ENCODE measurements around the gene SIK3.
A peak's percentile ranks its signal among the peaks of the same experiment; 100 is the strongest.

The SIK3 gene

DNA sequence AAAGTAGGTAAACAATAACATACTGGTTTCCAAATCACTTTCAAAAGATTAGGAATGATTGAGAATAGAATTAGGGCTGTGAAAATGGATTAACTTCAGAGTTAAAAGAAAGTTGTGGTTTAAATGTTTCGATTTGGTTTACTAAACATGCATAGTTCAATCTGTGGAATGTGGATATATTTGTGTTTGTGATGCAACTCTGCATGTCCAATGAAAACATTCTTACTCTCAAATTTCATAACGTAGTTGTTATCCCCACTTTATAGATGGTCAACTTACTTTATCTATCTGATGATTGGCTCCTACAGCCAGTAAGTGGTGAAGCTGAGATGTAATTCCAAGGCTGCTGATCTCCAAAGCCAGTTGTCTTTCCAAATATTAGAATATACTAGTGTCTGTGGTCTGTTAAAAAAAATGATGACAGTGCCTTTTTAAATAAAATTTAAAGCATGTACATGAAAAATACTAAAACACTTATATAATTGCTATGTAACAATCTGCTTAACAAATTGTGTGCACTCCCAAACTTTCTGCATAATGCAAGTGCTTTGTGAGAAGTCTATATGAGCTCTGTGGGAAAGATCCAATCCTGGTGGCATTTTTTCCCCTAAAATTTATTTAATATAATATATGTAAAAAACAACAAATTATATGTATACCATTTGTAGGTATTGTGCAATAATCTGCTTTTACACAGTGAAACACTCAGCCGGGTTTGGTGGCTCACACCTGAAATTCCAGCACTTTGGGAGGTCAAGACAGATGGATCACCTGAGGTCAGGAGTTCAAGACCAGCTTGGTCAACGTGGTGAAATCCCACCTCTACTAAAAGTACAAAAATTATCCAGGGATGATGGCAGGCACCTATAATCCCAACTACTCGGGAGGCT lies 9.7 kb upstream of the SIK3 start:
- no peak for DNase-seq

DNA sequence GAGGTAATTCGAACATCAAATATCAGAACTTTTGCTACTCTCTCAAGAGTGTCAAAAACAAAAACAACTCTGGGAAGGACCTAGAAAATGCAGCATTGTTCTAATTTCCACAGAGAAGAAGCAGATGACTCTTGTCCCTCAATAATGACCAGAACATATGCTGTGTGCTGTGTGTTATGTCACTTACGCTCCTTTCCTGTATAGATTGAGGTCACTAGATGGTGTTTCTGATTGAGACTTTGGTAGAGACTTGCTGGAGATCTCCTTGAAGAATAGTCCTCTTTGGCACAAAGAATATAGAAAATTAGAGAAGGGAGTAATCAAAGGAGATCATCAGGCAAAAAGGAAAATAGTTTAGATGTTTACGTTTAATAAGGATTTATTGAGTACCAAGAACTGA lies 2.3 kb upstream of the SIK3 start:
- no peak for DNase-seq

DNA sequence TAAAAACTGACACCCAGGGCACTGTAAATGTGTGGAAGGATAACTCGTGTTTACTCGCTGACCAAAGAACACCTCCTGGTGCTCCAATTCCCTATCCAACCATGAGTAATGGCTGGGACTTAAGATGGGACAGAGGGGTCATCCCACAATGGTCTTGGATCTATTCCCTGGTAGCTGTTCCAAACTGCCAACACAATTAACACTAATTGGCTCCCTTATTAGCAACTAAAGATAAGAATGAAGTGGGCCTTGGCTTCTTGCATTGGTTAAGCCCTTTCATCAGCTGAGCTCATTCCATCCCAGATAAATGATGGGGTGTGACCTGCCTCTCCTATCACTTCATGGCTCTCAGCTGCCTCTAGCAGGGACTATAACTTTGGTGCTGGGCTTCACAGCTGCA lies 1.5 kb upstream of the SIK3 start:
- no peak for DNase-seq

DNA sequence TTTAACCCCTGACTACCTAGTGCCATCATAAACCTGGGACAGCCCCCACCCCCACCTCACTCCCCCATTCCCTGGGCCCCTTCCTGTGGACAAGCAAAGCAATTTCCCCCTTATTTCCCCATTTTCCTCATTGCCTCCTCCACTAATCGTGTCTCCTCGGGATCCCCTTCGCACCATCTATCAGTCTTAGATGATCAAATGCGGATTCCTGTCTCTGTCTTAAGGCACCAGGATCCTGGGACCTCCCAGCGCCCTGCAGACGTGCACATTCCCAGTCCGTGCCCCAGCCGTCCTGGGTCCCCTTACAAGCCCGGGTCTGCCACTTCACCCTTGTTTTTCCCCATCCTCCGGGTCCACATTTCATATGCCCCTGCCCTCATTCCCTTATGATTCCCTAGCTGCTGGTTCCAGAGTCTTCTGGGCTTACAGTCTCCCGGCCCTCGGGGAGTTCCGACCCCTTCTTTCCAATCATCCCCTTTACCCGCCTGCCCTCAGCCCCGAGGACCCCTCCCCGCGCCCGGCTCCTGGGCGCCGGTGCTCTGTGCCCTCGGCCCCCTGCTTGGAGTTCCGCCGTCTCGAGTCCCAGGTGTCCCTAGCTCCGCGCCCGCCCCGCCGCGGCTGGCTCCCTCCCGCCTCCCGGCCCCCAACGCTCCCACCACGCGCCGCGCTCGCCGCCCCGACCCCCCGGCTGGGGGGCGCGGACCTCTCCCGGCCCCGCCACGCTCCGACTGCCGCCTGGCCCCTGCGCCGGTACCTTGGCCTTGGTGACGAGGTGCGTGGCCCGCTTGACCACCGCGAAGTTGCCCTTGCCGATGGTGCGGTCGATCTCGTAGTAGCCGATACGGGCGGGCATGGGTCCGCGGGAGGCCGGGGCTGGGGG lies 599 bp downstream of the SIK3 start:
- DNase-seq = no peak

DNA sequence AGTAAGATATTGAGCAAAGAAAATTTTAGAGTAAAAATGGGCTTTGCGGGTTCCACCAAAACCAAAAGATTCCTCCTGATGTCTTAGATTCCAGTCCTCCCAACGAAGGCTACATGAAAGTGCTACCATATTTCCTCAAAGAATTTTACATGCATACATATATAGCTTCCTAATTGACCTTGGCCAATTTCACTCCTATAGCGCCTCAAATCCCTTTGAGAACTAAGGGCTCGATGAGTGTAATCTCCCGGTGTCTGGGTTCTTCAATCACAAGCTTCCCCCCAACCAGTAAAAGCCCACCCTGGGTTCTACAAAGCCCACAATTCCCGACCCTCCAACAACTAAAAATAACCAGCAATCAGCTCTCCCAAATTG lies 1.2 kb downstream of the SIK3 start:
- no peak for DNase-seq

GRCh38 chr11:117096201-117096991 lies 1.8 kb downstream of the SIK3 start:
- DNase-seq = no peak

DNA sequence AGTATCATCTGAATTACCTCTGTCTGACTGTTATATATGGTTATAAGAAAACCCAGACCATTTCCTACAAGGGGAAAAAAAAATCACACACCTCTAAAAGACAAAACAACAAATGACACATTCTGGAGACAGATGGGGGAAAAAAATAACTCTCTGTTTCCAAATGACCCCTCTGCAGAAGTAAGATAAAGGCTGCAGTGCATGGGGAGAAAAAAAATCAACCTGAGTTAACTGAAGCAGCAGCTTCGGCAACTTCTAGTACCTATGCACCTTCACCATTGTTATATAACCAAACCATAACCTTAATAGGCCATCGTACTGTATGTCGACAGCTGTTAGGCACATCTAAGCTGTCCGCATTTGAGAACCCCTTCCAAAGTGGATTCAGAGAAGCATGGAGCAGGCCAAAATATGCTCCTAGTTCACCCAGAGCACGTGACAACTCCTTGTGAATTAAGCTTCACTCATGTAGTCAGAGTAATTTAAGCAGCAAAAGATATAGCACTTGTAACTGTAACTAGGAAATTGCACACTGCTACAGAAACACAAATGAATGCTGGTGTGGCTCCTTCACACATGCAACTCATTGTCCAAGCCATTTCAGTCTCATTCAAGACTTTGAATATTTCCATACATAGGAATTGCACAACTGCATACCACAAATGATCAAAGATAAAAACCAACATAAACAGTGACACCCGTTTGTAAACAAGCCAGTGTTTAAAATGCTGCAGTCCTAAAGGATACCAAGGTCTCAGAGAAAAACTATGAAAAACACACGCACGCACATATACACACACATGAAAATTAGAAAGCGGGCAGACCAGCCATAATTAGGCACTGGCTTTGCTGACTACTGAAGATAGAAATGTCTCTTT lies 2.7 kb downstream of the SIK3 start:
- DNase-seq = no peak

GRCh38 chr11:117094776-117095175 lies 3.5 kb downstream of the SIK3 start:
- no peak for DNase-seq

- DNase-seq = no peak
These were observed 5.2 kb downstream of the SIK3 start for GRCh38 chr11:117092951-117093590.

DNA sequence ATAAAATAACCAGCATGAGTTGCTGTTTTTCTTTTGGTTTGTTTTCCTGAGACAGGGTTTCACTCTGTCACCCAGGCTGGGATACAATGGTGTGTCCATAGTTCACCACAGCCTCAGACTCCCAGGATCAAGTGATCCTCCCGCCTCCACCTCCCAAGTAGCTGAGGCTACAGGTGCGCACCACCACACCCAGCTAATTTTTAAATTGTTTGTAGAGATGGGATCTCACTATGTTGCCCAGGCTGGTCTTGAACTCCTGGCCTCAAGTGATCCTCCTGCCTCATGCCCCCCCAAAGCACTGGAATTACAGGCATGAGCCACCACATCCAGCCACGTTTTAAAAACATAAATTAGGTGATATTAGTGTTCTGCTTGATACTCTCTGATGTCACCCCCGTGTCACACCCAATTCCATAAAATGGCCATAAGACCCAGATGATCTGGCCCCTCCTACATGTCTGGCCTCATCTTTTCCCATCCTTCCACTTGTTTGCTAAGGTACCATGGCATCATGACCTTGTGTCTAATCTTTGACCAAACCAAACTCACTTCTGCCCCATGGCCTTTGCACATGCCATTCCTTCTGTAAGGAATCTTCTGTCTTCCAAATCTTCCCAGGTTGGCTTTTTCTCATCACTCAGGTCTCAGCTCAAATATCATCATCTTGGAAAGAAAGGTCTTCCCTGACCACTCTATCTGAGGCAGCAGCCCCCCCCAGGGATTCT lies 6.3 kb downstream of the SIK3 start:
- no peak for DNase-seq

GRCh38 chr11:117090111-117090706 lies 8.0 kb downstream of the SIK3 start:
- DNase-seq = no peak

DNA sequence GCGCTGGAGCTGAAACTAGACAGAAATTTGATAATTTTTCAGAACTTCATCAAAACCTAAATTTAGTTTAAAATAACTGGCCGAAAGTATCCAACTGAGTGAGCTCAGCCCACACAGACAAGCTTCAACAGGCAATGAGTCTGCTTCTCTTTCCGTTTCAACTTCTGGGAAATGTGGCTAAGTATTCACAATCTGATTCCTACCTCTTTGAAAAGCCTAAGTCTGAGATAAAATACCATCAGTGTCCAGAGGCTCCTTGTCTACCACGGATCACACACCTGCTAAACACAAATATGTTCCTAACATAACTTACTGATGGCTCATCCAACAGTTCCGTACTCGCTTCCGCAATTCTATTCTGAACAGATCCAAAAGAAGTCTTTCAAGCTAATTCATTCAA lies 8.5 kb downstream of the SIK3 start:
- DNase-seq = no peak

- DNase-seq = no peak
These were observed 10.8 kb downstream of the SIK3 start for GRCh38 chr11:117087446-117087845.

- no peak for DNase-seq
These were observed 13.2 kb downstream of the SIK3 start for GRCh38 chr11:117084992-117085391.

GRCh38 chr11:117083011-117083935 lies 15.0 kb downstream of the SIK3 start:
- no peak for DNase-seq

DNA sequence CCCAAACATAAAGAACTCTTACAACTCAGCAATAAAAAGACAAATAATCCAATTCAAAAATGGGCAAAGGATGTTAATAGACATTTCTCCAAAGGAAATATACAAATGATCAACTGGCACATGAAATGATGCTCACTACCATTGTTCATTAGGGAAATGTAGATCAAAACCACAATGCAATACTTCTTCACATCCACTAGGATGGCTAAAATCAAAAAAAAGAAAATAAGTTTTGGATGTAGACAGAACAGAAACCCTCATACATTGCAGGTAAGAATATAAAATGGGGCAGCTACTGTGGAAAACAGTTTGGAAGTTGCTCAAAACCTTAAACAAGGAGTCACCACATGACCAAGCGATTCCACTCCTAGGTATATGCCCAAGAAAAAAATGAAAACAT lies 16.3 kb downstream of the SIK3 start:
- DNase-seq = no peak

DNA sequence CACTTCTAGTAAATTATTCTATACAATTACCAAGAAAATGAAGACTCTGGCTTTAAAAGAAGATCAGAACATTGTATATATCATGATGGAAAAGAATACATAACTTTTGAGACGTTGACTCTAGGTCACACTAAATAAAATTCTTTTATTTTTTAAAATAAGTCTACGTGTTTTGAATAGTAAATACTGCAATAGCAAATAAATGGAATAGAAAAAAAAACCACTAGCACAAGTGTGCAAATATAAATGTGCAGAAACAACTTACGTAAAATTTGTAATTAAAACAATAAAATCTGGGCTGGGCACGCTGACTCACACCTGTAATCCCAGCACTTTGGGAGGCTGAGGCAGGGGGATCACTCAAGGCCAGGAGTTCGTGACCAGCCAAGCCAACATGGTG lies 17.9 kb downstream of the SIK3 start:
- no peak for DNase-seq

DNA sequence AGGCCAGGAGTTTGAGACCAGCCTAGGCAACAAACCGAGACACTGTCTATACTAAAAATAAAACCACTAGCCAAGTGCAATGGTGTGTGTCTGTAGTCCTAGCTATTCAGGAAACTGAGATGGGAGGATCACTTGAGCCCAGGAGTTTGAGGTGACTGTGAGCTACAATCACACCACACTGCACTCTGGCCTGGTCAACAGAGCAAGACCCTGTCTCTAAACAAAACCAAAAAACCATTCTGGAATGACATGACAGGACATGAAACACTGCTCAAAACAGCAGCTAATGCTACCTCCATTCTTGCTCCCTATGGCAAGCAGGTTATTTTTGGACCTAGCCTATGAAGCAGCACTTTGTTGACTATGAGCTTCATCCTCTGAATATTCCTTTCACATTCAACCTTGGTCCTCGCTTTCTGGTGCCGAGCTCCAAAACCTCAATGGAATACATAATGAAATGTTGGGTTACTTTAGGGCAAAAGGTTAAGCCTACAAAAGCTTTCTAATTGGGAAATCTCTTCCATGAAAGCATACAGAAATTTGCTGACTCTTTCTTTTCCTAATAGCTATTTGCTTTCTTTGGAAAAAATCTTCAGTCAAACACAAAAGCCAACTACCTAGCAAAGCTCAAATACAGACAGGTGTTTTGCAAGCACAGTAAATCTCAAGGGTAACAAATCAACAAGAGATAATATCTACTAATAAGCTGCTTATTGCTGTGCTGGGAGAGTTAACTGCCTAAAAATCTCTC lies 21.1 kb downstream of the SIK3 start:
- peak; percentile 89 to 94 for DNase-seq

DNA sequence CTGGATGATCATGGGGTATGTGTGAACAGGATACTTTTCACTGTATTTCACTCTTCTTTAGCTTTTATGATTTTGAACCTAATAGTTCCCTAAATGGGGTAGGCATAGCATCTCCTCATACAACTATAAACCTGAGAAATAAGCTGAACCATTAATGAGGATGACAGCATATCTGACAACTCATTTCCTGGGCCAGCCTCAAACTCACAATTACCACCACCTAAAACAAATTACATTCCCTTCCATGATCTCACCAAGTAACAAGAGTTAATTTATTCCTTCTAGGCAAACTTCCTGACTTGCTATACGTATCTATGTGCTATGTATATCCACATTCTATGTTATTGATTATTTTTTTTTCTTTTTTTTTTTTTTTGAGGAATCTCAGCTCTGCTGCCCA lies 23.0 kb downstream of the SIK3 start:
- DNase-seq = no peak

Measured in NCI-H1930 (cell line).